Coronary artery (tissue), 2 donors: ENCODE data around the gene WASF3.
A peak's percentile ranks its signal among the peaks of the same experiment; 100 is the strongest.

Experiments
- DNase-seq: peaks from one replicate; pipeline ENCODE4 v3.0.0-alpha.2; 2017; ENCODE audit warnings: low spot score
- H3K27ac ChIP-seq, 2 donors: fragments of 200-600 bp; sonication (generic); one replicate each; pipeline ENCODE4 v1.5.1; 2016 to 2019
- H3K4me3 ChIP-seq: fragments of 200-600 bp; sonication (generic); 2 replicates; pipeline ENCODE4 v1.5.1; 2016; ENCODE audit warnings: mild to moderate bottlenecking, moderate library complexity
- CTCF ChIP-seq: fragments of 200-600 bp; sonication (generic); IDR thresholded peaks from one replicate; pipeline ENCODE4 v1.5.1; 2019; ENCODE audit warnings: antibody characterized with exemption

WASF3 gene

GRCh38 chr13:26699197-26699490 is 141.7 kb downstream of the WASF3 start:
- H3K27ac ChIP-seq = no peak overlapping the region
- no peak for TF ChIP-seq CTCF
- peak; percentile 24 for DNase-seq

GRCh38 chr13:26705536-26705935 is 148.1 kb downstream of the WASF3 start:
- H3K27ac ChIP-seq = no peak overlapping the region
- no peak for DNase-seq
- TF ChIP-seq CTCF = no peak
- H3K4me3 ChIP-seq = no peak overlapping the region

More at GRCh38 chr13:26699197-26699490, 141.7 kb downstream of the WASF3 start:
- H3K4me3 ChIP-seq = no peak overlapping the region

DNA sequence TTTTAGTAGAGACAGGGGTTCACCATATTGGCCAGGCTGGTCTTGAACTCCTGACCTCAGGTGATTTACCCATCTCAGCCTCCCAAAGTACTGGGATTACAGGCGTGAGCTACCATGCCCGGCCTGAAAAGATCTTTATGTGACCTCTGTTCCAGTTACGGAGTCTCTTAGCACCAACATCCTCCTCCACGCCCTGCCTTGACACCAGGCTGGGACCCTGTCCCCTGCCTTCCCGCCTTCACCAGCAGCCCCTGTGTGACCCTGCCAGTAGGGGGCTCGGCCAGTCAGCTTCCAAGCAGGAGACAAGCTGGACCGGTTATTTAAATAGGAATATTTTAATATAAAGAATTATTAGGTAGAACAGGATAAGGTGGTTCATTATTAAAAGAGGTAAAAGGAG is 148.9 kb downstream of the WASF3 start:
- no peak for DNase-seq
- Histone ChIP-seq H3K27ac (no peak overlapping the region), H3K4me3 (no peak overlapping the region)
- no peak for TF ChIP-seq CTCF

DNA sequence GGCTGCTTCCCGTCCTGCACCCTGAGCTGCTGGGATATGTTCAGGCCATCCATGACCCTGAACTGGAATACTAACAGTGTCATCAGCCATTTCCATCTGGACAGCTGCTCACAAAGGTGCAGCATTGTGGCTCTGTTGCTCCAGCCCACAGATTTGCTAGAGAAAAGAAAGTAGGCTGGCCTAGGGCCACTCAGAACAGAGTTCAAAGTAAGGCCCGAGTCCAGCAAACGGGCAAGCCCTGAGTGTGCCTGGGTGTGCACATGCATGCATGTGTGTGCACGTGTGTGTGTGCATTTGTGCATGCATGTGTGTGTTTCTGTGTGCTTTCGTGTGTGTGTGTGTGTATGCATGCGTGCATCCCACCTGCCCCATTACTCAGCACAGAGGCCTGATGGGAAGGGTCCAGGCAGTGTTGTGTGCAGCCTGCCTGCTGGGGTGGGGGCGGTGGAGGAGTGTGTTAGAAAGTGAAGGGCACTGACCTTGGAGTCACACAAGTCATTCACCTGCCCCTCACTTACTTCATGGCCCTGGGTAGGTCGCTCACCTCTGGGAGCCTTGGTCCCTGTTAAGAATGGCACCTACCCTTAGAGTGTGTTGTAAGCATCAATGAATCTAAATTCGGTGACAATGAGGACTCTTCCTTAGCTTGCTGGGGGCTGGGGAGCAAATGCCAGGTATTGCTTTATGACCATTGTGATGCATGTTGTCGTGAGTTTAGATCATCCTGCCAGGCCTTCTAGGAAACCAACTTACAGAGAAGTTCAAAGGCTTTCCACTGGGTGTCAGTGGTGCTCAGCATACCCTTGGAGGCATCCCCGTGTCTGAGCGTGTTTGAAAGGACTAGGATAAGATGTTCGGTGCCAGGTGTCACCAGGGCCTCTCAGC is 149.9 kb downstream of the WASF3 start:
- no peak overlapping the region for H3K27ac ChIP-seq
- no peak overlapping the region for H3K4me3 ChIP-seq
- TF ChIP-seq CTCF = peak; percentile 35
- no peak for DNase-seq

- Histone ChIP-seq H3K27ac (no peak overlapping the region), H3K4me3 (no peak overlapping the region)
- DNase-seq = no peak
- no peak for TF ChIP-seq CTCF
Observed at GRCh38 chr13:26708007-26708297, 150.5 kb downstream of the WASF3 start.

DNA sequence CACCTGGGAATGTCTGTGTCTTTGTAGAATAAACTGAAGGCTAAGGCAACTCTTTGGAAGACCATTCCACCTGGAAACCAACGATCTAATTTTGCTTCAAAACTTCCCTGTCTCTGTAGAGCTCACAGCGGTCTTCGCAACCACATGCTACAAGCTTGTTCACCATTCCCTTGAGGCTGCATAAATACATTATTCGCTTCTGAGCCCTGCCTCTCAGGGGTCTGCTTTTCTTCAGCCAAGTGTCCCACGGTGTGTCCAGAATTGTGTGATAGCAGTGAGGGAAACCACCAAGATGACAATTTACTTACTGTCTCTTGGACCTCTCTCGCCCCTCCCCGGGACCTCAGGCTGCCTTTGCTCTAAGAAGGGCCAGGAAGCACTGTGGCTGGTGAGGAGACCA is 152.0 kb downstream of the WASF3 start:
- H3K4me3 ChIP-seq = no peak overlapping the region
- no peak for TF ChIP-seq CTCF
- H3K27ac ChIP-seq = no peak overlapping the region
- DNase-seq = no peak

GRCh38 chr13:26710166-26710565 is 152.7 kb downstream of the WASF3 start:
- TF ChIP-seq CTCF = no peak
- DNase-seq = no peak
- no peak overlapping the region for H3K4me3 ChIP-seq
- no peak overlapping the region for H3K27ac ChIP-seq
